K562 (cell line): Measurements from ENCODE around the gene REEP6. TPM values are rescaled to one million over a fixed set of nuclear protein-coding genes. Genes with fewer than 3 reads are reported as not detected.

Source experiments
- BRCA1 ChIP-seq, 2 experiments: fragments of 450-650 bp in 1 of 2; sonication (generic) in 1 of 2; formaldehyde crosslinking in 1 of 2; IDR thresholded peaks; 2 replicates each; pipeline versions ENCODE4 v1.5.0 to v1.6.1; 2017 to 2020; ENCODE audit warnings: mild to moderate bottlenecking in 1 of 2, missing genetic modification reagents in 1 of 2
- C11orf30 ChIP-seq: fragments of 450-650 bp; IDR thresholded peaks from 2 replicates; pipeline ENCODE4 v1.6.1; 2016; ENCODE audit warnings: low read depth, mild to moderate bottlenecking
- CCAR2 ChIP-seq: fragments of 200-400 bp; formaldehyde crosslinking; IDR thresholded peaks from 2 replicates; pipeline ENCODE4 v1.6.1; 2017; ENCODE audit warnings: mild to moderate bottlenecking, low read depth, low read length
- KDM5B ChIP-seq: fragments of 200-600 bp; sonication (generic); IDR thresholded peaks from 2 replicates; pipeline ENCODE4 v1.6.1; 2012; ENCODE audit warnings: low read depth, mild to moderate bottlenecking, moderate library complexity, low read length, control low read depth, inconsistent platforms; ENCODE audit not compliant: insufficient replicate concordance
- MTF1 ChIP-seq: fragments of 250-450 bp; sonication (Bioruptor Pico); IDR thresholded peaks from 2 replicates; pipeline ENCODE4 v1.9.0; 2021; ENCODE audit warnings: moderate library complexity, mild to moderate bottlenecking, inconsistent platforms, borderline replicate concordance
- NCOA1 ChIP-seq: fragments of 450-650 bp; IDR thresholded peaks from 2 replicates; pipeline ENCODE4 v1.6.1; 2016; ENCODE audit warnings: low read depth
- POLR3G ChIP-seq: IDR thresholded peaks from 2 replicates; pipeline ENCODE4 v1.6.1; 2011; ENCODE audit not compliant: insufficient read length, insufficient replicate concordance; ENCODE audit errors: extremely low read depth
- PURB ChIP-seq: sonication (generic); formaldehyde crosslinking; IDR thresholded peaks from 2 replicates; pipeline ENCODE4 v1.9.0; 2021; ENCODE audit warnings: low read depth, mild to moderate bottlenecking, missing genetic modification reagents
- RBM17 ChIP-seq: fragments of 200-400 bp; formaldehyde crosslinking; IDR thresholded peaks from 2 replicates; pipeline ENCODE4 v1.6.1; 2017; ENCODE audit warnings: low read depth, mild to moderate bottlenecking, low read length, borderline replicate concordance
- ZNF23 ChIP-seq: fragments of 250-450 bp; sonication (Bioruptor Pico); IDR thresholded peaks from 2 replicates; pipeline ENCODE4 v1.4.0; 2020; ENCODE audit warnings: mild to moderate bottlenecking
- polyA plus RNA-seq, 8 experiments: library from polyadenylated mRNA; depleted of rRNA in 4 of 8; stranded (reverse) in 5 of 8; unstranded in 3 of 8; fragments of >200 nt; fragmentation: Nextera tagmentation in 2 of 8; fragmentation: Illumina TruSeq in 1 of 8; extraction: Ambion mirVana in 2 of 8; extraction: Trizol in 1 of 8; gene quantifications; 2 replicates each; pipeline versions ENCODE4 v1.2.1 to v1.2.3, GENCODE V29; 2011 to 2014; ENCODE audit warnings: inconsistent platforms in 1 of 8, missing spikeins in 1 of 8
- total RNA-seq, 7 experiments: library from RNA; depleted of rRNA in 6 of 7; stranded (reverse); fragments of >200 nt in 6 of 7; fragmentation: Illumina TruSeq in 2 of 7; extraction: Trizol in 2 of 7; gene quantifications; 2 replicates each; pipeline versions ENCODE4 v1.2.1 to v1.2.3, GENCODE V29; 2011 to 2021; ENCODE audit warnings: low replicate concordance in 1 of 7
- TF ChIP-seq, protein P1 (sequence below): fragments of 200-600 bp; sonication (generic); IDR thresholded peaks from one replicate; pipeline ENCODE4 v1.6.1; 2012; ENCODE audit warnings: mild to moderate bottlenecking, low read depth, low read length, inconsistent platforms
- TF ChIP-seq, protein P2 (sequence below): sonication (generic); formaldehyde crosslinking; IDR thresholded peaks from 2 replicates; pipeline ENCODE4 v1.8.0; 2023; ENCODE audit warnings: mild to moderate bottlenecking, missing genetic modification reagents
- TF ChIP-seq, protein P3 (sequence below): fragments of 450-650 bp; formaldehyde crosslinking; IDR thresholded peaks from 2 replicates; pipeline ENCODE4 v1.4.0; 2022; ENCODE audit warnings: missing genetic modification characterization

The REEP6 gene
- total and polyA plus RNA-seq, 9 of the 15 experiments (the other 6 are each of a cell fraction or from before 2014, with no cell fraction given): 1.2 to 64.2 (median 12.7) TPM

DNA sequence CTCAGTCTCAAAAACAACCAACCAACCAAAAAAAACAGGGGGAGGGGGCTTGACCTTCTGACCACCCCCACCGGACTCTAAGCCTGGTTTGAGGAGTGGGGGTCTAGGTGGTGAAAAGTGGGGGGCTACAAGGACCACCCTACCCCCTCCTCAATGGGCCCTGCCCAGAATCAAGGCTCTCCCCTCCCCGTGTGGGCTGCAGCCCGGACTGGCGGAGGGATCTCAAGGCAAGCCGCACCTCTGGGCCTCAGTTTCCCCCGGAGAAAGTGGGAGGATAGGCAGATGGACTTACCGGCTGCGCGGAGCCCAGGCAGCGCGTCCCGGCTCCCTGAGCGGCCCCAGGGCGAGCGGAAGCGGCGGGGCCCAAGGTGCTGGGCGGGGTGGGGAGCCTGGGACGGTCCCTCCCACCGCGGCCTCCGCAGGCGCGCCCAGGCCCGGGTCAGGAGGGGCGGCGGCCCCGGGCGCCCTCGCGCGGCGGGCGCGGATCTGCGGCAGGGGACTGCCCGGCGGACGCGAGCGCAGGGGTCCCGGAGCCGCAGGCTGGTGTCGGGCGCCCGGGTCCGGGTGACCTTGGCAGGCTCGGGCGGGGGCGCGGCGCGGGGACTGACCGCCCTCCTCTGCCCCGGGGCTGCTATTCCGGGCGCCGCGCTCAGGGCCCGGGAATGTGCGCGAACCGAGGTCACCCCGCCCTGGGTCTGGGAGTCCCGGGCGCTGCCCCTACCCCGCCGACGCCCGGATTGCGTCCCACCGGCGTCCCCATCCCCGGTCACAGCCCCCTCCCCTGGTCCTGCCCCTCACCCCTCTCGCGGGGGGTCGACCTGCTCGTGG lies 21.9 kb downstream of the REEP6 start, which contains the start of gene ADAMTSL5 (continued):
- TF ChIP-seq POLR3G: no peak
- TF ChIP-seq, protein P1, sequence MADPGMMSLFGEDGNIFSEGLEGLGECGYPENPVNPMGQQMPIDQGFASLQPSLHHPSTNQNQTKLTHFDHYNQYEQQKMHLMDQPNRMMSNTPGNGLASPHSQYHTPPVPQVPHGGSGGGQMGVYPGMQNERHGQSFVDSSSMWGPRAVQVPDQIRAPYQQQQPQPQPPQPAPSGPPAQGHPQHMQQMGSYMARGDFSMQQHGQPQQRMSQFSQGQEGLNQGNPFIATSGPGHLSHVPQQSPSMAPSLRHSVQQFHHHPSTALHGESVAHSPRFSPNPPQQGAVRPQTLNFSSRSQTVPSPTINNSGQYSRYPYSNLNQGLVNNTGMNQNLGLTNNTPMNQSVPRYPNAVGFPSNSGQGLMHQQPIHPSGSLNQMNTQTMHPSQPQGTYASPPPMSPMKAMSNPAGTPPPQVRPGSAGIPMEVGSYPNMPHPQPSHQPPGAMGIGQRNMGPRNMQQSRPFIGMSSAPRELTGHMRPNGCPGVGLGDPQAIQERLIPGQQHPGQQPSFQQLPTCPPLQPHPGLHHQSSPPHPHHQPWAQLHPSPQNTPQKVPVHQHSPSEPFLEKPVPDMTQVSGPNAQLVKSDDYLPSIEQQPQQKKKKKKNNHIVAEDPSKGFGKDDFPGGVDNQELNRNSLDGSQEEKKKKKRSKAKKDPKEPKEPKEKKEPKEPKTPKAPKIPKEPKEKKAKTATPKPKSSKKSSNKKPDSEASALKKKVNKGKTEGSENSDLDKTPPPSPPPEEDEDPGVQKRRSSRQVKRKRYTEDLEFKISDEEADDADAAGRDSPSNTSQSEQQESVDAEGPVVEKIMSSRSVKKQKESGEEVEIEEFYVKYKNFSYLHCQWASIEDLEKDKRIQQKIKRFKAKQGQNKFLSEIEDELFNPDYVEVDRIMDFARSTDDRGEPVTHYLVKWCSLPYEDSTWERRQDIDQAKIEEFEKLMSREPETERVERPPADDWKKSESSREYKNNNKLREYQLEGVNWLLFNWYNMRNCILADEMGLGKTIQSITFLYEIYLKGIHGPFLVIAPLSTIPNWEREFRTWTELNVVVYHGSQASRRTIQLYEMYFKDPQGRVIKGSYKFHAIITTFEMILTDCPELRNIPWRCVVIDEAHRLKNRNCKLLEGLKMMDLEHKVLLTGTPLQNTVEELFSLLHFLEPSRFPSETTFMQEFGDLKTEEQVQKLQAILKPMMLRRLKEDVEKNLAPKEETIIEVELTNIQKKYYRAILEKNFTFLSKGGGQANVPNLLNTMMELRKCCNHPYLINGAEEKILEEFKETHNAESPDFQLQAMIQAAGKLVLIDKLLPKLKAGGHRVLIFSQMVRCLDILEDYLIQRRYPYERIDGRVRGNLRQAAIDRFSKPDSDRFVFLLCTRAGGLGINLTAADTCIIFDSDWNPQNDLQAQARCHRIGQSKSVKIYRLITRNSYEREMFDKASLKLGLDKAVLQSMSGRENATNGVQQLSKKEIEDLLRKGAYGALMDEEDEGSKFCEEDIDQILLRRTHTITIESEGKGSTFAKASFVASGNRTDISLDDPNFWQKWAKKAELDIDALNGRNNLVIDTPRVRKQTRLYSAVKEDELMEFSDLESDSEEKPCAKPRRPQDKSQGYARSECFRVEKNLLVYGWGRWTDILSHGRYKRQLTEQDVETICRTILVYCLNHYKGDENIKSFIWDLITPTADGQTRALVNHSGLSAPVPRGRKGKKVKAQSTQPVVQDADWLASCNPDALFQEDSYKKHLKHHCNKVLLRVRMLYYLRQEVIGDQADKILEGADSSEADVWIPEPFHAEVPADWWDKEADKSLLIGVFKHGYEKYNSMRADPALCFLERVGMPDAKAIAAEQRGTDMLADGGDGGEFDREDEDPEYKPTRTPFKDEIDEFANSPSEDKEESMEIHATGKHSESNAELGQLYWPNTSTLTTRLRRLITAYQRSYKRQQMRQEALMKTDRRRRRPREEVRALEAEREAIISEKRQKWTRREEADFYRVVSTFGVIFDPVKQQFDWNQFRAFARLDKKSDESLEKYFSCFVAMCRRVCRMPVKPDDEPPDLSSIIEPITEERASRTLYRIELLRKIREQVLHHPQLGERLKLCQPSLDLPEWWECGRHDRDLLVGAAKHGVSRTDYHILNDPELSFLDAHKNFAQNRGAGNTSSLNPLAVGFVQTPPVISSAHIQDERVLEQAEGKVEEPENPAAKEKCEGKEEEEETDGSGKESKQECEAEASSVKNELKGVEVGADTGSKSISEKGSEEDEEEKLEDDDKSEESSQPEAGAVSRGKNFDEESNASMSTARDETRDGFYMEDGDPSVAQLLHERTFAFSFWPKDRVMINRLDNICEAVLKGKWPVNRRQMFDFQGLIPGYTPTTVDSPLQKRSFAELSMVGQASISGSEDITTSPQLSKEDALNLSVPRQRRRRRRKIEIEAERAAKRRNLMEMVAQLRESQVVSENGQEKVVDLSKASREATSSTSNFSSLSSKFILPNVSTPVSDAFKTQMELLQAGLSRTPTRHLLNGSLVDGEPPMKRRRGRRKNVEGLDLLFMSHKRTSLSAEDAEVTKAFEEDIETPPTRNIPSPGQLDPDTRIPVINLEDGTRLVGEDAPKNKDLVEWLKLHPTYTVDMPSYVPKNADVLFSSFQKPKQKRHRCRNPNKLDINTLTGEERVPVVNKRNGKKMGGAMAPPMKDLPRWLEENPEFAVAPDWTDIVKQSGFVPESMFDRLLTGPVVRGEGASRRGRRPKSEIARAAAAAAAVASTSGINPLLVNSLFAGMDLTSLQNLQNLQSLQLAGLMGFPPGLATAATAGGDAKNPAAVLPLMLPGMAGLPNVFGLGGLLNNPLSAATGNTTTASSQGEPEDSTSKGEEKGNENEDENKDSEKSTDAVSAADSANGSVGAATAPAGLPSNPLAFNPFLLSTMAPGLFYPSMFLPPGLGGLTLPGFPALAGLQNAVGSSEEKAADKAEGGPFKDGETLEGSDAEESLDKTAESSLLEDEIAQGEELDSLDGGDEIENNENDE: no peak
- TF ChIP-seq C11orf30: no peak
- TF ChIP-seq, protein P2, sequence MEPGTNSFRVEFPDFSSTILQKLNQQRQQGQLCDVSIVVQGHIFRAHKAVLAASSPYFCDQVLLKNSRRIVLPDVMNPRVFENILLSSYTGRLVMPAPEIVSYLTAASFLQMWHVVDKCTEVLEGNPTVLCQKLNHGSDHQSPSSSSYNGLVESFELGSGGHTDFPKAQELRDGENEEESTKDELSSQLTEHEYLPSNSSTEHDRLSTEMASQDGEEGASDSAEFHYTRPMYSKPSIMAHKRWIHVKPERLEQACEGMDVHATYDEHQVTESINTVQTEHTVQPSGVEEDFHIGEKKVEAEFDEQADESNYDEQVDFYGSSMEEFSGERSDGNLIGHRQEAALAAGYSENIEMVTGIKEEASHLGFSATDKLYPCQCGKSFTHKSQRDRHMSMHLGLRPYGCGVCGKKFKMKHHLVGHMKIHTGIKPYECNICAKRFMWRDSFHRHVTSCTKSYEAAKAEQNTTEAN: no peak
- no peak for TF ChIP-seq ZNF23 (CRISPR knock-in tag)
- peak; percentile 83 for TF ChIP-seq KDM5B
- no peak for TF ChIP-seq MTF1 (CRISPR knock-in tag)
- TF ChIP-seq CCAR2: no peak
- no peak for TF ChIP-seq RBM17
- TF ChIP-seq, protein P3, sequence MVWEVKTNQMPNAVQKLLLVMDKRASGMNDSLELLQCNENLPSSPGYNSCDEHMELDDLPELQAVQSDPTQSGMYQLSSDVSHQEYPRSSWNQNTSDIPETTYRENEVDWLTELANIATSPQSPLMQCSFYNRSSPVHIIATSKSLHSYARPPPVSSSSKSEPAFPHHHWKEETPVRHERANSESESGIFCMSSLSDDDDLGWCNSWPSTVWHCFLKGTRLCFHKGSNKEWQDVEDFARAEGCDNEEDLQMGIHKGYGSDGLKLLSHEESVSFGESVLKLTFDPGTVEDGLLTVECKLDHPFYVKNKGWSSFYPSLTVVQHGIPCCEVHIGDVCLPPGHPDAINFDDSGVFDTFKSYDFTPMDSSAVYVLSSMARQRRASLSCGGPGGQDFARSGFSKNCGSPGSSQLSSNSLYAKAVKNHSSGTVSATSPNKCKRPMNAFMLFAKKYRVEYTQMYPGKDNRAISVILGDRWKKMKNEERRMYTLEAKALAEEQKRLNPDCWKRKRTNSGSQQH: no peak
- 0 out of 2 replicates have a peak, but pooled peaks have one; percentile 19 for TF ChIP-seq NCOA1
- no peak for TF ChIP-seq BRCA1 (IDR thresholded peaks at IDR 0.05)
- TF ChIP-seq BRCA1 (CRISPR knock-in tag; IDR thresholded peaks at IDR 0.05): no peak
- TF ChIP-seq PURB (CRISPR knock-in tag): no peak
